Left ventricle myocardium inferior (tissue), 1 donor: Measurements from ENCODE around the gene LDAH. TPM values are rescaled to one million over a fixed set of nuclear protein-coding genes. Genes with fewer than 3 reads are reported as not detected.

Source experiments
- DNase-seq: peaks from one replicate; pipeline ENCODE4 v3.0.0-alpha.2; 2020
- H3K27ac ChIP-seq: fragments of 200-600 bp; replicated peaks from 2 replicates; pipeline ENCODE4 v1.8.0; 2021
- H3K27me3 ChIP-seq: fragments of 200-600 bp; 2 replicates; pipeline ENCODE4 v1.8.0; 2021; ENCODE audit warnings: low read depth
- H3K36me3 ChIP-seq: fragments of 200-600 bp; 2 replicates; pipeline ENCODE4 v1.8.0; 2021
- H3K4me1 ChIP-seq: fragments of 200-600 bp; 2 replicates; pipeline ENCODE4 v1.8.0; 2021
- H3K4me3 ChIP-seq: fragments of 200-600 bp; 2 replicates; pipeline ENCODE4 v1.8.0; 2021; ENCODE audit warnings: mild to moderate bottlenecking, moderate library complexity
- H3K9me3 ChIP-seq: fragments of 200-600 bp; replicated peaks from 2 replicates; pipeline ENCODE4 v1.8.0; 2021
- intact Hi-C: fragments of 100-400 bp; cut with micrococcal nuclease; formaldehyde crosslinking; loops from one replicate; pipeline ENCODE4 v1.11.0; 2022
- total RNA-seq: library from RNA; stranded (reverse); fragmentation: NEBNext Ultra II Directional; extraction: Animal tissue kit (Norgen Biotek cat#: 25700); gene quantifications from one replicate; pipeline ENCODE4 v1.2.1, GENCODE V29; 2021
- TF ChIP-seq, protein P1 (sequence below): fragments of 200-600 bp; IDR thresholded peaks from 2 replicates; pipeline ENCODE4 v1.8.0; 2021; ENCODE audit warnings: antibody characterized with exemption, mild to moderate bottlenecking, borderline replicate concordance
- donor health status: DM: no; HTN: yes; CAD: no; lungs with severe emphysema.

LDAH gene
- total RNA-seq, 1 donor from 2014 or later = 8.5 TPM

DNA sequence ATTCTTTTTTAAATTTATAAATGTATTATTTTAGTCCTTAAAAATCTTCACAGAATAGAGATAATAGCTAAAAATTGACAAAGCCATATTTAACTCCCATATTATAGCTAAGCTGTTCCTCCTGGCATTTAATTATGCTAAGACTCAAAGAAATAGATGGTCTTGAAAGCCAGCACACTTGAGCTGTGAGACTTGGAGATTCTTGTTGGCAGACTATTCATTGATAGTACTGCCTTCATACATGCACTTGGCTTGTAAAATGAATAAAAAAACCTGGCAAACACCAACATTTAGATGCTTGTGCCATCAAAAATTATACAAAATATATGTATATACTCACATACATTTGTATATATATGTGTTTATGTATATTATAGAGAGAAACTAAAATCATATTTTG lies 9.7 kb upstream of the LDAH start:
- Histone ChIP-seq H3K27ac (no peak overlapping the region), H3K9me3 (no peaks in the 10 kb centered on the region), H3K4me3 (no peak overlapping the region), H3K36me3 (no peaks in the 10 kb centered on the region), H3K4me1 (no peaks in the 10 kb centered on the region), H3K27me3 (peaks cover 72% of the 10 kb centered on the region)
- DNase-seq = no peak
- intact Hi-C loops = no loop called here
- TF ChIP-seq, protein P1, sequence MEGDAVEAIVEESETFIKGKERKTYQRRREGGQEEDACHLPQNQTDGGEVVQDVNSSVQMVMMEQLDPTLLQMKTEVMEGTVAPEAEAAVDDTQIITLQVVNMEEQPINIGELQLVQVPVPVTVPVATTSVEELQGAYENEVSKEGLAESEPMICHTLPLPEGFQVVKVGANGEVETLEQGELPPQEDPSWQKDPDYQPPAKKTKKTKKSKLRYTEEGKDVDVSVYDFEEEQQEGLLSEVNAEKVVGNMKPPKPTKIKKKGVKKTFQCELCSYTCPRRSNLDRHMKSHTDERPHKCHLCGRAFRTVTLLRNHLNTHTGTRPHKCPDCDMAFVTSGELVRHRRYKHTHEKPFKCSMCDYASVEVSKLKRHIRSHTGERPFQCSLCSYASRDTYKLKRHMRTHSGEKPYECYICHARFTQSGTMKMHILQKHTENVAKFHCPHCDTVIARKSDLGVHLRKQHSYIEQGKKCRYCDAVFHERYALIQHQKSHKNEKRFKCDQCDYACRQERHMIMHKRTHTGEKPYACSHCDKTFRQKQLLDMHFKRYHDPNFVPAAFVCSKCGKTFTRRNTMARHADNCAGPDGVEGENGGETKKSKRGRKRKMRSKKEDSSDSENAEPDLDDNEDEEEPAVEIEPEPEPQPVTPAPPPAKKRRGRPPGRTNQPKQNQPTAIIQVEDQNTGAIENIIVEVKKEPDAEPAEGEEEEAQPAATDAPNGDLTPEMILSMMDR = no peak

DNA sequence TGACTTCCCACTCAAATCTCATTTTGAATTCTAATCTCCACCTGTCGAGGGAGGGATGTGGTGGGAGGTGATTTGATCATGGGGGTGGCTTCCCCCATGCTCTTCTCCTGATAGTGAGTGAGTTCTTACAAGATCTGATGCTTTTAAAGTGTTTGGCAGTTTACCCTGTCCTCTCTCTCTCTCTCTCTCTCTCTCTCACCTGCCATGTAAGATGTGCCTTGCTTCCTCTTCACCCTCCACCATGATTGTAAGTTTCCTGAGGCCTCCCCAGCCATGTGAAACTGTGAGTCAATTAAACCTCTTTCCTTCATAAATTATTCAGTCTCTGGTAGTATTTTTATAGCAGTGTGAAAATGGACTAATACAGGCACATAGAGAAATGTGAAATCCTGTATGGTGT lies 7.0 kb upstream of the LDAH start:
- H3K9me3 ChIP-seq = no peaks in the 10 kb centered on the region

DNA sequence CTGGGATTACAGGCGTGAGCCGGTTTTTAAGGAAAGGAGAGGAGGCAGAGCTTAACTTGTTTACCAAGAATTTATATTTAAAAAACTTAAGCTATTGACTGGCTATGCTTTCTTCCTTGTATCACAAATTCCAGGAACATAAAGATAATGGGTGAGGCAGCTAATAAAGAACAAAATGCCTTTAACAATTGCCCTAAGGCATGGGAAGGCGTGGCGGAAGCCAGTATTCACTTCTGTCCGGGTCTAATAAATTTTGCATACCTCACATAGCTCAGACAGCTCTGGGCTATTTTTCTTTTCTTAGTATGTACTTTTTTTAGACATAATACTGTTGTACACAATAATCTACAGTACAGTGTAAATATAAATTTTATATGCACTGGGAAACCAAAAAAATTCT lies 1.0 kb upstream of the LDAH start:
- H3K27ac ChIP-seq = no peak overlapping the region
- intact Hi-C loops = no loop called here
- H3K9me3 ChIP-seq = no peaks in the 10 kb centered on the region

More for the DNA sequence above, 7.0 kb upstream of the LDAH start:
- no peak for DNase-seq
- Histone ChIP-seq H3K4me3 (no peak overlapping the region), H3K36me3 (no peaks in the 10 kb centered on the region), H3K27me3 (peaks cover 47% of the 10 kb centered on the region), H3K27ac (no peak overlapping the region), H3K4me1 (no peaks in the 10 kb centered on the region)
- intact Hi-C loops = no loop called here
- TF ChIP-seq, protein P1 = no peak

DNA sequence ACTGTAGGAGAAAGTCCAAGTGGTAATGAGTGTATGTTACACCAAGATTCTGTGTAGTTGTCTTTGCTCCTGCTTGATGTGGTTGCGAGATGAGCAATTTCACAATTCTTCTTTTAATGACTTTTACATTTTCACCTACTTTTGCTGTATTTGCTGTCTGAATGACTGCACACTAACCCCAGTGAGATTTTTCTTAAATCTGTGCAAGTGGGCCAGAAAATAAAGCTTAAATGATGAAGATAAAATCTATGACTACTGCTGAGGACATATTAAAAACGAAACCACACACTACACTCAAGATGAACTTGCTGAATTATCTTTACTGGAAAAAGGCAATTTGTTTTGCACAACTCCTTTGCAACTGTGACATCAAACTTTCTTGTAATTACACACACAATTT lies 4.1 kb downstream of the LDAH start:
- peaks cover 17% of the 10 kb centered on the region for H3K4me1 ChIP-seq
- H3K36me3 ChIP-seq = no peaks in the 10 kb centered on the region
- TF ChIP-seq, protein P1 = no peak
- intact Hi-C loops = no loop called here
- no peak for DNase-seq
- H3K27me3 ChIP-seq = no peaks in the 10 kb centered on the region
- no peak overlapping the region for H3K4me3 ChIP-seq
- H3K9me3 ChIP-seq = no peaks in the 10 kb centered on the region
- H3K27ac ChIP-seq = no peak overlapping the region

More for the DNA sequence above, 1.0 kb upstream of the LDAH start:
- no peaks in the 10 kb centered on the region for H3K36me3 ChIP-seq
- no peaks in the 10 kb centered on the region for H3K27me3 ChIP-seq
- no peak overlapping the region for H3K4me3 ChIP-seq
- no peak for DNase-seq
- TF ChIP-seq, protein P1 = no peak
- H3K4me1 ChIP-seq = peaks cover 17% of the 10 kb centered on the region

DNA sequence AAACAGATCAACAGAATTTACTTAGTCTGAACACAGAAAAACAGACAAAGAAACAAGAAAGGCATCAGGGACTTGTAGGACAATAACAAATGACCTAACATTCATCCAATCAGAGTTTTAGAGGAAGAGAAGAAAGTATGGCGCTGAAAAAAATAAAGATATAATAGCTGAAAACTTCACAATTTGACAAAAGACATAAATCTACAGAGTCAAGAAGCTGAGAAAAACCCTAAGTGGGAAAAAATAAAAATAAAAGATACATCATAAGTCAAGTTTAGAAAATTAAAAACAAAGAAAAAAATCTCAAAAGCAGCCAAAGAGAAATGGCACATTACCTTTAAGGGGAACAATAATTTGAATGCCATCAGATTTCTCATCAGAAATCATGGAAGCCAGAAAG lies 7.7 kb downstream of the LDAH start:
- H3K27ac ChIP-seq = no peak overlapping the region
- no peak for DNase-seq
- H3K4me1 ChIP-seq = no peaks in the 10 kb centered on the region
- TF ChIP-seq, protein P1 = no peak
- intact Hi-C loops = no loop called here
- H3K4me3 ChIP-seq = no peak overlapping the region
- no peaks in the 10 kb centered on the region for H3K9me3 ChIP-seq
- H3K27me3 ChIP-seq = no peaks in the 10 kb centered on the region
- H3K36me3 ChIP-seq = no peaks in the 10 kb centered on the region

DNA sequence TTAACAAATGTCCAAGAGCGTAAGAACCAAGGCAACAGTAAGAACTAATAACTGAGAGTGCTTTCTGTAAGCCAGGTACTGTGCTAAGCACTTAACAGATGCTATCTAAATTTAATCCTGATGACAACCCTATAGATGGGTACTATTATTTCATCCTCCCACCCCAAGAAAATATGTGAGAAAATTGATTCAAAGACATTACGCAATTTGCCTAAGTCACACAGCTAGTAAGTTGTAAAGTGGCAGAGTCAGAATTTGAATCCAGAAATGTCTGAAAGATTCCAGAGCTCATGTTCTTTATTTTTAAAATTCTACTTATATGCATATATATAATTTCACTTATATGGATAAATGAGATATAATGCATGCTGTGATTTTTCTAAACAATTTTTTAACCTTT lies 10.1 kb downstream of the LDAH start:
- Histone ChIP-seq H3K27ac (no peak overlapping the region), H3K9me3 (no peaks in the 10 kb centered on the region), H3K36me3 (no peaks in the 10 kb centered on the region), H3K27me3 (no peaks in the 10 kb centered on the region), H3K4me3 (no peak overlapping the region), H3K4me1 (no peaks in the 10 kb centered on the region)
- TF ChIP-seq, protein P1 = no peak
- DNase-seq = no peak
- intact Hi-C loops = no loop called here
